Caco-2 (cell line): ENCODE data around the gene ACTL8. TPM values are rescaled to one million over a fixed set of nuclear protein-coding genes. Genes with fewer than 3 reads are reported as not detected.

ENCODE experiments used
- BruUV-seq: library from RNA; stranded (reverse); fragments of 400-500 nt; replicated peaks from 2 replicates; lab custom pipeline; 2021; lab: Mats Ljungman, UMichigan
- CTCF ChIA-PET: fragments of 300-600 bp; sonication (Branson Sonifier 250); formaldehyde crosslinking; loops from one replicate; lab custom pipeline; 2022; ENCODE audit warnings: antibody characterized with exemption; lab: Charles Lee
- POLR2A ChIA-PET: fragments of 300-600 bp; sonication (Branson Sonifier 250); formaldehyde crosslinking; loops from one replicate; lab custom pipeline; 2022; ENCODE audit warnings: antibody characterized with exemption; lab: Charles Lee
- DNase-seq, 2 experiments: peaks; one replicate each; pipeline versions ENCODE4 v3.0.0 to v3.0.0-alpha.2; 2020 to 2022
- H3K27me3 ChIP-seq: replicated peaks from 2 replicates; pipeline ENCODE4 v1.6.0; 2011; ENCODE audit warnings: low read length; ENCODE audit not compliant: control insufficient read depth, insufficient read depth
- H3K36me3 ChIP-seq: 2 replicates; pipeline ENCODE4 v1.5.1; 2011; ENCODE audit warnings: low read length; ENCODE audit not compliant: control insufficient read depth, insufficient read depth
- H3K4me1 ChIP-seq: fragments of 250-450 bp; sonication (Bioruptor Pico); 2 replicates; pipeline ENCODE4 v1.5.1; 2020; ENCODE audit warnings: mild to moderate bottlenecking
- H3K4me3 ChIP-seq: 2 replicates; pipeline ENCODE4 v1.5.1; 2011; ENCODE audit warnings: low read depth, mild to moderate bottlenecking, control low read depth, low read length
- H3K9me3 ChIP-seq: fragments of 250-450 bp; sonication (Bioruptor Pico); 2 replicates; pipeline ENCODE4 v1.5.1; 2020; ENCODE audit warnings: mild to moderate bottlenecking, moderate library complexity
- H3K27ac Mint-ChIP-seq: one replicate; pipeline ENCODE4 v1.8.0; 2022; ENCODE audit warnings: mixed read lengths; ENCODE audit not compliant: unreplicated experiment
- H3K27me3 Mint-ChIP-seq: one replicate; pipeline ENCODE4 v1.8.0; 2022; ENCODE audit warnings: mixed read lengths; ENCODE audit not compliant: insufficient read depth, unreplicated experiment
- H3K36me3 Mint-ChIP-seq: one replicate; pipeline ENCODE4 v1.8.0; 2022; ENCODE audit warnings: mild to moderate bottlenecking, mixed read lengths; ENCODE audit not compliant: insufficient read depth, unreplicated experiment
- H3K4me1 Mint-ChIP-seq: one replicate; pipeline ENCODE4 v1.8.0; 2022; ENCODE audit warnings: low read depth, mixed read lengths; ENCODE audit not compliant: unreplicated experiment
- H3K4me3 Mint-ChIP-seq: one replicate; pipeline ENCODE4 v1.8.0; 2022; ENCODE audit warnings: mild to moderate bottlenecking, moderate library complexity, mixed read lengths; ENCODE audit not compliant: unreplicated experiment
- H3K9me3 Mint-ChIP-seq: one replicate; pipeline ENCODE4 v1.8.0; 2022; ENCODE audit warnings: mixed read lengths; ENCODE audit not compliant: unreplicated experiment
- intact Hi-C: fragments of 100-400 bp; cut with micrococcal nuclease; formaldehyde crosslinking; loops from one replicate; pipeline ENCODE4 v1.10.0; 2022; ENCODE audit not compliant: unreplicated experiment
- total RNA-seq: library from RNA; stranded (reverse); gene quantifications from 2 replicates; pipeline ENCODE4 v1.2.3, GENCODE V29; 2022
- TF ChIP-seq, protein P1 (sequence below), 2 experiments: fragments of 200-600 bp in 1 of 2; IDR thresholded peaks; 1 replicate in 1 of 2; 2 replicates in 1 of 2; pipeline versions ENCODE4 v1.5.1 to v1.8.0; 2011 to 2022; ENCODE audit warnings: antibody characterized with exemption in 1 of 2, control low read depth in 1 of 2, inconsistent platforms in 1 of 2, low read depth in 1 of 2, low read length in 1 of 2, mild to moderate bottlenecking in 1 of 2, moderate library complexity in 1 of 2; ENCODE audit not compliant: insufficient read depth in 1 of 2, severe bottlenecking in 1 of 2, unreplicated experiment in 1 of 2

Gene ACTL8
- total RNA-seq, 1 experiment from 2014 or later = 79.3 TPM

DNA sequence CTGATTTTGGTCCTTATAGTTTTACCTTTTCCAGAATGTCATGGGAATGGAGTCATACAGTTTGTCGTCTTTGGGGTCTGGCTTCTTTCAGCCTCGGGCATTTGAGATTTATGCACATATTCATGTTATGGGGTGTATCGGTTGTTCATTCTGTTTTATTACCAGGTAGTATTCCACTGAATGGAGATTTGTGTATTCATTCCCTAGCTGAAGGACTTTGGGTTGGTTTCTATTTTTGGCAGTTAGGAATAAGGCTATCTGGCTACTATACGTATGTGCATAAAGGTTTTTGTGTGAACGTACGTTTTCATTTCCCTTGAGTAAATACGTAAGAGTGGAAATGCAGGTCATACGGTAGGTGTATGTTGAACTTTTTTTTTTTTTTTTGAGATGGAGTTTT lies 65.1 kb downstream of the ACTL8 start:
- intact Hi-C loops = no loop called here

DNA sequence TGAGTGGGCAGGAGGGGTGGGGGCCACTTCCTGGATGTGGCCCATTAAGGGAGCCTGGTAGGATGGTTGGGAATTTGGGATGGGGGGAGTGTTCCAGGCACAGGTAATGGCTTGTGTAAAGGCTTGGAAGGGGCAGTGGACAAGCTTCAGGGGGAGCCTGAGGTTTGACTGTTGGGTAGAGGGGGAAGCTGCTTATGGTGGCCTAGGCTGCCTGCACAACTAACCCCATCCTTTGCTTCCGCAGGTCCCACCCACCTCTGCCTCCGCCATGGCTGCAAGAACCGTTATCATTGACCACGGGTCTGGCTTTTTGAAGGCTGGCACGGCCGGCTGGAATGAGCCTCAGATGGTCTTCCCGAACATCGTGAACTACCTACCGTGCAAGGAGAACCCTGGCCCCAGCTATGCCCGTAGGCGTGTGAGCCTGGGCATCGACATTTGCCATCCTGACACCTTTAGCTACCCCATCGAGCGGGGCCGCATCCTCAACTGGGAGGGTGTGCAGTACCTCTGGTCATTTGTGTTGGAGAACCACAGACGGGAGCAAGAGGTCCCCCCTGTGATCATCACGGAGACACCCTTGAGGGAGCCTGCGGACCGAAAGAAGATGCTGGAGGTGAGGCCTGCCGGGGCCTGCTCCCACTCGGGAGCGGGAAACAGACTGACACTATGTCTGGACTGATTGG lies 67.8 kb downstream of the ACTL8 start:
- Mint-ChIP-seq H3K9me3 (no peaks in the 10 kb centered on the region), H3K27ac (no peak overlapping the region), H3K4me3 (no peak overlapping the region), H3K27me3 (no peaks in the 10 kb centered on the region), H3K36me3 (peaks cover 10% of the 10 kb centered on the region), H3K4me1 (no peaks in the 10 kb centered on the region)
- no TSS peak for BruUV-seq
- no peaks in the 10 kb centered on the region for H3K4me1 ChIP-seq
- ChIA-PET CTCF (no interaction called here), POLR2A (no interaction called here)
- intact Hi-C loops = no loop called here
- no peaks in the 10 kb centered on the region for H3K9me3 ChIP-seq
- no peak overlapping the region for H3K4me3 ChIP-seq
- DNase-seq = no peak
- no peaks in the 10 kb centered on the region for H3K36me3 ChIP-seq
- TF ChIP-seq, protein P1, sequence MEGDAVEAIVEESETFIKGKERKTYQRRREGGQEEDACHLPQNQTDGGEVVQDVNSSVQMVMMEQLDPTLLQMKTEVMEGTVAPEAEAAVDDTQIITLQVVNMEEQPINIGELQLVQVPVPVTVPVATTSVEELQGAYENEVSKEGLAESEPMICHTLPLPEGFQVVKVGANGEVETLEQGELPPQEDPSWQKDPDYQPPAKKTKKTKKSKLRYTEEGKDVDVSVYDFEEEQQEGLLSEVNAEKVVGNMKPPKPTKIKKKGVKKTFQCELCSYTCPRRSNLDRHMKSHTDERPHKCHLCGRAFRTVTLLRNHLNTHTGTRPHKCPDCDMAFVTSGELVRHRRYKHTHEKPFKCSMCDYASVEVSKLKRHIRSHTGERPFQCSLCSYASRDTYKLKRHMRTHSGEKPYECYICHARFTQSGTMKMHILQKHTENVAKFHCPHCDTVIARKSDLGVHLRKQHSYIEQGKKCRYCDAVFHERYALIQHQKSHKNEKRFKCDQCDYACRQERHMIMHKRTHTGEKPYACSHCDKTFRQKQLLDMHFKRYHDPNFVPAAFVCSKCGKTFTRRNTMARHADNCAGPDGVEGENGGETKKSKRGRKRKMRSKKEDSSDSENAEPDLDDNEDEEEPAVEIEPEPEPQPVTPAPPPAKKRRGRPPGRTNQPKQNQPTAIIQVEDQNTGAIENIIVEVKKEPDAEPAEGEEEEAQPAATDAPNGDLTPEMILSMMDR (IDR thresholded peaks at IDR 0.05; ENCODE audit: insufficient read depth in 1 of 2, low read depth in 1 of 2, low read length in 1 of 2, severe bottlenecking in 1 of 2, unreplicated experiment in 1 of 2) = no peak
- no peaks in the 10 kb centered on the region for H3K27me3 ChIP-seq

More for the DNA sequence above, 65.1 kb downstream of the ACTL8 start:
- Mint-ChIP-seq H3K4me3 (no peak overlapping the region), H3K27ac (no peak overlapping the region), H3K4me1 (no peaks in the 10 kb centered on the region), H3K36me3 (peaks cover 19% of the 10 kb centered on the region), H3K27me3 (no peaks in the 10 kb centered on the region), H3K9me3 (no peaks in the 10 kb centered on the region)
- no peak for DNase-seq
- Histone ChIP-seq H3K36me3 (no peaks in the 10 kb centered on the region), H3K27me3 (no peaks in the 10 kb centered on the region), H3K9me3 (no peaks in the 10 kb centered on the region), H3K4me3 (no peak overlapping the region), H3K4me1 (no peaks in the 10 kb centered on the region)
- POLR2A ChIA-PET = no interaction called here
- no TSS peak for BruUV-seq
- CTCF ChIA-PET = no interaction called here
- TF ChIP-seq, protein P1 (IDR thresholded peaks at IDR 0.05; ENCODE audit: insufficient read depth in 1 of 2, low read depth in 1 of 2, low read length in 1 of 2, severe bottlenecking in 1 of 2, unreplicated experiment in 1 of 2) = no peak

GRCh38 chr1:17825273-17826164 lies 70.4 kb downstream of the ACTL8 start:
- Mint-ChIP-seq H3K27me3 (no peaks in the 10 kb centered on the region), H3K27ac (no peak overlapping the region), H3K9me3 (no peaks in the 10 kb centered on the region), H3K4me3 (no peak overlapping the region), H3K36me3 (peaks cover 8% of the 10 kb centered on the region), H3K4me1 (no peaks in the 10 kb centered on the region)
- ChIA-PET POLR2A (no interaction called here), CTCF (no interaction called here)
- DNase-seq = no peak
- BruUV-seq = no TSS peak
- Histone ChIP-seq H3K4me1 (no peaks in the 10 kb centered on the region), H3K9me3 (no peaks in the 10 kb centered on the region), H3K36me3 (no peaks in the 10 kb centered on the region), H3K27me3 (no peaks in the 10 kb centered on the region), H3K4me3 (no peak overlapping the region)
- intact Hi-C loops = loop anchor here (5.0 kb wide), 1 partner anchor 163 kb away; no protein-coding TSS in a partner anchor
- TF ChIP-seq, protein P1 (IDR thresholded peaks at IDR 0.05; ENCODE audit: insufficient read depth in 1 of 2, low read depth in 1 of 2, low read length in 1 of 2, severe bottlenecking in 1 of 2, unreplicated experiment in 1 of 2) = no peak
